Ectodermal cell (in vitro differentiated cells): ENCODE data around the gene NEU3. TPM values are rescaled to one million over a fixed set of nuclear protein-coding genes. Genes with fewer than 3 reads are reported as not detected.

Experiments used
- H3K27ac ChIP-seq: 2 replicates; pipeline ENCODE4 v1.7.0; 2013; ENCODE audit warnings: mild to moderate bottlenecking, low read depth, low read length; ENCODE audit not compliant: insufficient read depth, poor library complexity, severe bottlenecking
- H3K27me3 ChIP-seq: 2 replicates; pipeline ENCODE4 v1.7.0; 2013; ENCODE audit warnings: mild to moderate bottlenecking, low read length; ENCODE audit not compliant: insufficient read depth, control insufficient read depth, poor library complexity, severe bottlenecking
- H3K36me3 ChIP-seq: one replicate; pipeline ENCODE4 v1.7.0; 2013; ENCODE audit warnings: low read length; ENCODE audit not compliant: control insufficient read depth, insufficient read depth
- H3K4me1 ChIP-seq: one replicate; pipeline ENCODE4 v1.7.0; 2013; ENCODE audit warnings: low read length; ENCODE audit not compliant: control insufficient read depth, insufficient read depth
- H3K4me3 ChIP-seq: 2 replicates; pipeline ENCODE4 v1.7.0; 2013; ENCODE audit warnings: low read depth, low read length, control low read depth; ENCODE audit not compliant: insufficient read depth
- H3K9me3 ChIP-seq: 2 replicates; pipeline ENCODE4 v1.7.0; 2013; ENCODE audit warnings: mild to moderate bottlenecking, low read length, moderate library complexity; ENCODE audit not compliant: control insufficient read depth
- WGBS, 2 experiments: methylation state at CpG; one replicate each; pipeline ENCODE4 v1.1.7; 2013; ENCODE audit warnings: missing lambda C conversion rate in 2 of 2; 5-methylcytosine and 5-hydroxymethylcytosine counted together
- polyA plus RNA-seq, 4 experiments: library from polyadenylated mRNA; stranded (reverse); fragments of 50-300 nt; gene quantifications; one replicate each; pipeline ENCODE4 v1.2.3, GENCODE V29; 2013

The NEU3 gene, protein sequence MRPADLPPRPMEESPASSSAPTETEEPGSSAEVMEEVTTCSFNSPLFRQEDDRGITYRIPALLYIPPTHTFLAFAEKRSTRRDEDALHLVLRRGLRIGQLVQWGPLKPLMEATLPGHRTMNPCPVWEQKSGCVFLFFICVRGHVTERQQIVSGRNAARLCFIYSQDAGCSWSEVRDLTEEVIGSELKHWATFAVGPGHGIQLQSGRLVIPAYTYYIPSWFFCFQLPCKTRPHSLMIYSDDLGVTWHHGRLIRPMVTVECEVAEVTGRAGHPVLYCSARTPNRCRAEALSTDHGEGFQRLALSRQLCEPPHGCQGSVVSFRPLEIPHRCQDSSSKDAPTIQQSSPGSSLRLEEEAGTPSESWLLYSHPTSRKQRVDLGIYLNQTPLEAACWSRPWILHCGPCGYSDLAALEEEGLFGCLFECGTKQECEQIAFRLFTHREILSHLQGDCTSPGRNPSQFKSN
- 11.1 TPM for polyA plus RNA-seq (2013, experiment 1 of 4)
- 13.3 TPM for polyA plus RNA-seq (2013, experiment 2 of 4)
- polyA plus RNA-seq (2013, experiment 3 of 4), result 9.0 TPM
- polyA plus RNA-seq (2013, experiment 4 of 4), result 9.1 TPM

DNA sequence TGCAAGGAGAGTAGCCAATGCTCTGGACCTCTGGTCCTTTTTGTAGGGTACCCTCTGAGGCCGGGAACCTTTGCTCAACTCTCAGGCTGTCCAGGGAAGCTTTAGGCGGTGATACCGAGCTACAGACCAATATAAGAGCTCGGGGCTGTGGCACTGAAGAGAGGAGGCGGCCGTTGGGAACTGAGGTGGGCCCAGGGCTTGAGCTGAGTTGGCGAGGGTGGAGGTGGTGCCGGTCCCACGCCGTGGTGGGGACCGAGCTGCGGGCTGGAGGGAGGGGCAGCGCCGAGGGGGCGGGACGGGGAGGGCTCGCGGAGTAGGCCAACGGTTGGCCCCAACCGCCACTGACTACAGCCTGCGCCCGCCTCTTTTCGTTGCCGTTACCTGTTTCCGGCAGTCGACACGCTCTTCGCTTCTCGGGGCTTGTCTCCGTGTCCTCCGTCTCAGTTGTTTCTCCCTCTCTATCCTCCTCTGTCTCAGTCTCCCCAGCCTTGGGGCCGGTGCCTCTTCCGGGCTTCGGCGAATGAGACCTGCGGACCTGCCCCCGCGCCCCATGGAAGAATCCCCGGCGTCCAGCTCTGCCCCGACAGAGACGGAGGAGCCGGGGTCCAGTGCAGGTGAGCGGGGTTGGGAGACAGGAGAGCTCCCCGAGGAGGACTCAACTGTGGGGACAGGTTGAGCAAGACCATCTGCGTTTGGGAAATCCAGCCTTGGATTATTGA lies at the start of gene NEU3:
Gene NEU3, plus strand, starts transcription at position 393 of the 719 bp plus-strand sequence. Its CDS starts 128 bp downstream, at position 521.
- H3K9me3 ChIP-seq, result no peaks in the 10 kb centered on the region
- H3K4me1 ChIP-seq, result no peaks in the 10 kb centered on the region
- H3K27ac ChIP-seq, result no peak within 1 kb of the TSS
- H3K36me3 ChIP-seq, result no peaks in the 10 kb centered on the region
- no peaks in the 10 kb centered on the region for H3K27me3 ChIP-seq
- peak within 1 kb of the TSS; percentile 70 for H3K4me3 ChIP-seq
- 1% methylated on average over 46 of the region's 46 CpGs for WGBS, 2 experiments

DNA sequence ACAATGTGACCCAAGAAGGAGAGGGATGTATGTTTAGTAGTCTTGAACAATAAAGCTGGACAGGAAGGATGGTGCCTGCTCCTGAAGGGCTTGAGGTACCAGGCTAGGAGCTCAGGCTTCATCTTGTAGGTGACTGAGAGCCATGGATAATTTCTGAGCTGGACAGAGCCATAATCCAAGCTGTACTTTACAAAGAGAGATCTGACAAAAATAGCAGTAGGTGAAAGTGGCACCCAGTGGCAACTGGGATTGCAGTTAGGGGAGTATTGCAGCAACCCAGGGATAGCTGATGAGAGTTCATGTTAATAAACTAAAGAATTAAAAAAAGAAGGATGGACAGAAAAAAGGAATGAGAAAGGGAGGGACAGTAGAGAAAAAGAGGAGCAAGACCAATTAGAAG lies 47.2 kb upstream of the NEU3 start:
- no peak overlapping the region for H3K27ac ChIP-seq
- no peak overlapping the region for H3K4me3 ChIP-seq
- no peaks in the 10 kb centered on the region for H3K4me1 ChIP-seq

GRCh38 chr11:74942073-74942759 lies 46.5 kb upstream of the NEU3 start:
- no peak overlapping the region for H3K27ac ChIP-seq
- peaks cover 1% of the 10 kb centered on the region for H3K36me3 ChIP-seq
- H3K4me1 ChIP-seq, result no peaks in the 10 kb centered on the region
- WGBS, 2 experiments, result 92% methylated on average over 5 of the region's 5 CpGs
- no peaks in the 10 kb centered on the region for H3K27me3 ChIP-seq
- no peak overlapping the region for H3K4me3 ChIP-seq
- H3K9me3 ChIP-seq, result no peaks in the 10 kb centered on the region

More for the DNA sequence above, 47.2 kb upstream of the NEU3 start:
- Histone ChIP-seq H3K36me3 (peaks cover 6% of the 10 kb centered on the region), H3K27me3 (no peaks in the 10 kb centered on the region), H3K9me3 (no peaks in the 10 kb centered on the region)

DNA sequence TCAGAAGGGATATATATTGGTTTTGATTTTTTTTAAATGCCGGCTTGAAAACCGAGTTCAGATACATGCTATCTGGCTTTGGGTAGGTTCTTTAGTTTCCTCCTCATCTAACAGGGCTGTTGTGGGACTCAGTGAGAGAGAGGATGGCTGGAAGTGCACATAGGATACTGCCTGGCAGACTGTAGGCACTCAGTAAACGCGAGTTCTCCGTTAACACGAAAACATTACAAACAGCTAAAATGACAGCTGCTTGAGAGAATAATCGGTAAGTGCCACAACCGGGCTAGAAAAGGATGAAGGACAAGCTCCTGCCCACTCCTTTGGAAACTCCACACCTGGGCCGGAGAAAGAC lies 40.2 kb upstream of the NEU3 start:
- Histone ChIP-seq H3K9me3 (no peaks in the 10 kb centered on the region), H3K36me3 (no peaks in the 10 kb centered on the region), H3K27ac (peak overlapping the region; percentile 50), H3K4me3 (peak overlapping the region; percentile 85), H3K27me3 (no peaks in the 10 kb centered on the region), H3K4me1 (no peaks in the 10 kb centered on the region)
- 4 to 5% methylated on average over 9 of the region's 9 CpGs for WGBS, 2 experiments

DNA sequence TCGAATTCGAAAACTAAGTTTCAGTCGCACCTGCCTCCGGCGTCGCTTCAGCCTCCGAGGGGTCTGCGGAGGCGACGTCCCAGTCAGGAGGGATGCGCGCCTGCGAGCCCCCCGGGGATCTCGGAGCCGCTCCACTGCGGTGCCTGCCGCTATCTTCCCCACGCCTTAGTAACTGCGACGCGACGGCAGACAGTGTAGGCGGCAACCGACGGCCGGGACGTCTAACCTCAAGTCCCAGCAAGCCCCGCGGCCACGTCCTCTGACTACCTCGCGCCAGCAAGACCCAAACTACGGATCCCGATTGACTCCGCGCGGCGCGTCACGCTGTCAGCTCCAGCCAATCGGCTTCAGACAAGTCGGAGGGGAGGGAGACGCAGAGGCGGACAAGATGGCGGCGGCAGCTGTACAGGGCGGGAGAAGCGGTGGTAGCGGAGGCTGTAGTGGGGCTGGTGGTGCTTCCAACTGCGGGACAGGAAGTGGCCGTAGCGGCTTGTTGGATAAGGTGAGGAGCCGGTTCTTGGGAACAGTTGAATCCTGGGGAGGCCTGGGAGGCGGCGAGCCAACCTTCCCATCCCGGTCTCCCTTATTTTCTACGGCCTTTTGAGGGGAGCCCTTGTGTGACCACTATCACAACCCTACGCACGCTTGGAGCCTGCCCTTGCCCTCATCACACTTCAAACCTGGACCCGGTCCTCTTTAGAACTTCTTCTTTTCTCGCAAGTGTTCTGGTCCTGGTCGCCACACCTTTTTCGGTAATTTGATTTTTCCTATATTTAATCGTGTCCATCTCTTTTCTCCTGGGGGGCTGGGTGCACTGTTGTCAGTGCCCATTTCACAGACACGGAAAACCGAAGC lies 39.6 kb upstream of the NEU3 start, which contains the start of the genes SPCS2 and XRRA1:
Gene SPCS2, plus strand, starts transcription at position 369 of the 855 bp plus-strand sequence. Its CDS starts 20 bp downstream, at position 389.
Gene XRRA1, minus strand, starts transcription at position 194 of the 855 bp plus-strand sequence. CDS start 8,213 bp downstream, outside the sequence.
- WGBS, 2 experiments, result 0% methylated on average over 67 of the region's 67 CpGs
- Histone ChIP-seq H3K9me3 (no peaks in the 10 kb centered on the region), H3K27me3 (no peaks in the 10 kb centered on the region), H3K27ac (peak within 1 kb of the TSS; percentile 50), H3K36me3 (no peaks in the 10 kb centered on the region), H3K4me3 (peak within 1 kb of the TSS; percentile 85), H3K4me1 (no peaks in the 10 kb centered on the region)

DNA sequence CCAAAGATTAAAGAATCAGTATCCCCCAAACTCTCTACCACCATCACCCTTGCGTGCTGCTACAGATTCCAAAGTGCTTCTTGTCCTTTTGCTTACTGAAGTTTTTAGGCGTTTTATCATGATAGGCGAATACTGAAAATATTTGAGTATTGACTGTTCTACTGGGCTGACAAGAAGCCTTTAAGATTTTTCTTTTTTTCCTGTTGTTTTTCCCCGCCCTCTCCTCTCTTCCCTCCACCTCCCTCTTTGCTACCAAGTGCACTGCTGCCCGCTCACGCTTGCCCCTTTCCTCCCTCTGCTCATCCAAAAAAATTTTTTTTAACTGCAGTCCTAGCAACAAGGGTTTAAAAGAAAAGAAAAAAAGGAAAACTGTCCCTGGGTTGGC lies 39.0 kb upstream of the NEU3 start:
- WGBS, 2 experiments, result 1 to 4% methylated on average over 6 of the region's 6 CpGs
- H3K4me3 ChIP-seq, result peak overlapping the region; percentile 85
- no peak overlapping the region for H3K27ac ChIP-seq

DNA sequence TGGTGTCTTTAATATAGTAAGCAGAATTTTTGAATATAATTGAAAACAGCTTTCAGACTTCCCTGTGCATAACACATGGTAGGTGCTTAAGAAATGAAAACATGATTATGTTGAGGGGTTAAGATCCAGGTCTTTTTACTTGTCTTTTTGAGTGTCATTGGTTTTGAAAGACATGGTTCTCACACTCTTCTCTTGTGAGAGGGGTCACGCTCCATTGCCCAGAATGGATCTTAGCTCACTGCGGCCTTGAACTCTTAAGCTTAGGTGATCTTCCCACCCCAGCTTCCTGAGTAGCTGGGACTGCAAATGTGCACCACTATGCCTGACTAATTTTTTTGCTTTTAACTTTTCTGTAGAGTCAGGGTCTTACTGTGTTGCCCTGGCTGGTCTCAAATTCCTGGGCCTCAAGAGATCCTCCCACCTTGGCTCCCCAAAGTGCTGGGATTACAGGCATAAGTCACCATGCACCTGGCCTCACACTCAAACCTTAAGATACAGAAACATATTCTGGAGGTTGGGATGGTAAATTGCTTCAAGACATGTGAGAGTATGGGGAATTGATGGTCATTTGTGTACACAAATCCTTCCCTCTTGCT lies 38.3 kb upstream of the NEU3 start:
- Histone ChIP-seq H3K27ac (no peak overlapping the region), H3K9me3 (no peaks in the 10 kb centered on the region), H3K4me3 (peak overlapping the region; percentile 85), H3K36me3 (no peaks in the 10 kb centered on the region), H3K27me3 (no peaks in the 10 kb centered on the region), H3K4me1 (no peaks in the 10 kb centered on the region)
- 90 to 94% methylated on average over 2 of the region's 2 CpGs for WGBS, 2 experiments

More for the DNA sequence above, 39.0 kb upstream of the NEU3 start:
- Histone ChIP-seq H3K9me3 (no peaks in the 10 kb centered on the region), H3K36me3 (no peaks in the 10 kb centered on the region), H3K4me1 (no peaks in the 10 kb centered on the region), H3K27me3 (no peaks in the 10 kb centered on the region)

GRCh38 chr11:74951226-74951625 lies 37.5 kb upstream of the NEU3 start:
- no peak overlapping the region for H3K4me3 ChIP-seq
- no peak overlapping the region for H3K27ac ChIP-seq
- no peaks in the 10 kb centered on the region for H3K4me1 ChIP-seq
- H3K36me3 ChIP-seq, result no peaks in the 10 kb centered on the region
- H3K27me3 ChIP-seq, result no peaks in the 10 kb centered on the region
- 91 to 96% methylated on average over 8 of the region's 8 CpGs for WGBS, 2 experiments
- H3K9me3 ChIP-seq, result no peaks in the 10 kb centered on the region

DNA sequence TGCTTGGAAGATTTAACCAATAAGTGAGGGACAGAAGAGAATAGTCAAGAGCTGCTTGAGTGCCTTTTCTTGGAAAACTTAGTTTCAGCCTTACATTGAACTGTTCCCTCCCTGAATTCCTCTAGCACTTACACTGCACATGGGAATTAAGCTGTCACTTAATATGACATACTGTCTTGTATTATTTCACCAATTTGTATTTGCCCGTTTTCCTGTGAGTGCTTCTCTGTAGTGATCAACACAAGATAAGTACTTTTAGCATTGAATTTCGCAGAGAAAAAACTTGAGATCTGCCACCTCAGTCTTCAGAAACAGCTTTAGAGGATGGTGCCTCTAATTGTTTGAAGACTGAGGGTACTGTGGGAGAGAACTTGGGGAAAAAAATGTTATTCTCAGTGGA lies 36.0 kb upstream of the NEU3 start:
- H3K36me3 ChIP-seq, result no peaks in the 10 kb centered on the region
- no peak overlapping the region for H3K27ac ChIP-seq
- no peak overlapping the region for H3K4me3 ChIP-seq
- H3K4me1 ChIP-seq, result no peaks in the 10 kb centered on the region
- WGBS, 2 experiments, result 90 to 97% methylated on average over 2 of the region's 2 CpGs
- H3K27me3 ChIP-seq, result no peaks in the 10 kb centered on the region
- no peaks in the 10 kb centered on the region for H3K9me3 ChIP-seq
